NCI-H82 treated with DMSO at 0.1 percent for 48 hours (cell line): ENCODE measurements around the gene MAB21L2.

Source experiments
- DNase-seq: peaks from one replicate; lab custom pipeline; 2025; ENCODE audit not compliant: unreplicated experiment; lab: John Stamatoyannopoulos, UW

The MAB21L2 gene

DNA sequence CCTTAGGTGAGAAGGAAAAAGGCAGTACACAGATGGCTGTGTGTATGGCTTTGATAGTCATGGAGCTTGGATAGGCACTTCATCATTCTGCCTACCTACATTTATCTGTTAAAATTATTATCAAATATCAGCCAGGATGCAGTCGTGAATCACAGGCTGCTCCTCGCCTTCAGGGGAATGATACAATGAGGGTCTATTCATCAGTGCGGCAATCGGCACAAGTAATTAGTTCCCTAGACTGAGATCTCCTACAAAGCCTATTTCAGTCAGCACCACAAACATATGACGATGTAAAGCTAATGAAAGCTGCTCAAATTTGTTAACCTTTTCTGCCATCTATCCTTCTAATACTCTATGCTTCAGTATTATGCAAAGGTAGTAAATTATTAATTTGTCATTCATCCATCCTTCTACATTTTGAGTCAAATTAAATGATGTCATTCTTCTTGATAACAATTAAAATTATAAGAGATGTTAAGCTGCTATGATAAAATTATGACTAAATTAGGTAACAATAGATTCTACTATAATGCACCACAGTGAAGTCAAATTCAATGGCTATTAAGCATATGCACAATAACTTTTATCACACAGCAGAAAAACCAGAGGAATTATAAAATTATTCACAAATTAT is 19.0 kb downstream of the MAB21L2 start:
- DNase-seq: no peak

DNA sequence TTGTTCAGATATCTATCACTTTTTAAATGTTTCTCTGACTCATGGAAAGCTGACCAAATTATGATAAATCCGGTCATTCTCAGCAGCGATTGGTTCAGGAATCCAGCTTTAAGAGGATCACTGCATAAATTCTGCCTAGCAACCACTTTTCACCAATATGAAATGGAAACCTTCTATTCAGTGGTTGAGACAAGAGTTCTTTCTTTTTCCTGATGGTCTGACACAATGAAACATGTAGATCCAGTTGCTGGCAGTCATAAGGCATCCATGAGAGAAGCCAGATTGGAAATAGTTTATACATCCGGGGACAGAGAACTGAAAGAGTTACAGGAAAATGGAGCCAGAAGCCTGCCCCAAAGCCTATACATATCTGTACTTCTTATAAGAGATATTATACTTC is 27.2 kb downstream of the MAB21L2 start:
- DNase-seq: no peak

DNA sequence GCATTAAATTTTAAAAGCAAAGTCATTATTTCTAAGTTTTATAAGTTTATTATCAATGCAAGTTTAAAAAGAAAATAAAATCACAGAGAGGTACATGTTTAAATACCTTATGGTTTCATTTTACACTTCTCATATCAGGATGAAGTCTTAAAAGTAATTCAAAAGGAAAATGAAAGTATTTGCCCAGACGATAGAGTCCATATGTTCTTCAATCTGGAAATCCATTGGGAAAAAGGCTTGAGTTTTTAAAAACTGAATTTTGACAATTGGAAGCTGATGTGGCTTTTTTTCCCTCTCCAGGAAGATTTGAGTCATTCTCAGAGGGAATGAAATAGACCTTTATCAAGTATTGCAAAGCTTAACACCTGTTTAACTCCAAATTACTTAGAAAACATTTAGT is 37.1 kb downstream of the MAB21L2 start:
- DNase-seq: no peak

- no peak for DNase-seq
These were observed 42.1 kb downstream of the MAB21L2 start for GRCh38 chr4:150624055-150624454.

DNA sequence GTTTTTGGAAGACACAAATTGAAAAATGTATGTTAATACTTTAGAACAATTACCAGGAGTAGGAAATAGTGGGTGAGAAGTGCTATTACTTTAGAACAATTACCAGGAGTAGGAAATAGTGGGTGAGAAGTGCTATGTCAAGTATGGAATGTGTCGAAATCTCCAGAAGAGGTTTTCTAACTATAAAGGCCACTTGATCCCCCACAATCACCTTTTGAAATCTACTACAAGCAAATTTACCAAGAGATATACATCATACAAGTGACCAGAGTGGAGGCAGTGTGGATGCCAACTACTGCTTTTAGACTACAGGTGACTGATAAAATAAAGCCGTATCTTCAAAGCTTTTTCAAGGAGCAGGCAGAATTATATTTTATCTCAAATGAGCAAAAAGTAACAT is 43.1 kb downstream of the MAB21L2 start:
- no peak for DNase-seq

- no peak for DNase-seq
These were observed 46.1 kb downstream of the MAB21L2 start for GRCh38 chr4:150628073-150628472.

DNA sequence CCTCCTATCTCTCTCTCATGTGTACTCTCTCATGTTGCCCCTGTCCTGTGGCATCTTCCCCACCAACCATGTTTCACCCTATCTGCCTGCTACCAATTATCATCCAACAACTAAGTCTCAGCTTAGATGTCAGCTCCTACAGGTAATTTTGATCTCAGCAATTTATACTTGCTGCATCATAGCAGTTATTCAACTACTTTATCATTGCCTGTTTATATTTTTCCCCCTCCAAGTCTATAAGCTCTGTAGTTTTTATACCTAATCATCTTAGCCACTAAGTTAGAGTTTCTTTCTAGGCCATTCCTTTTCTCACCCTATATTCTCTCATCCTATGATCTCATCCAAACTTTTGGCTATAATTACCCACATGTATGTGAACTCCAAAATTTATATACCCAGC is 50.7 kb downstream of the MAB21L2 start:
- DNase-seq: no peak
